Activated CD4-positive, alpha-beta memory T cell treated with anti-CD3 and anti-CD28 coated beads, Interleukin-2, amount 10 ng/mL, durations not matched to agents 7 days and 5 days (primary cell): ENCODE measurements around the gene RNU1-2. TPM values are rescaled to one million over a fixed set of nuclear protein-coding genes. Genes with fewer than 3 reads are reported as not detected.
"Not testable (repeated sequence)": the region's sequence is repeated elsewhere in the genome, so short reads cannot be mapped to it uniquely, and the experiment has no call there.

Source experiments
- CTCF ChIA-PET: fragments of 350-600 bp; sonication (Branson Sonifier 250); formaldehyde crosslinking; loops from one replicate; lab custom pipeline; 2021; ENCODE audit warnings: antibody characterized with exemption, inconsistent platforms; lab: Charles Lee
- POLR2A ChIA-PET: fragments of 350-600 bp; sonication (Branson Sonifier 250); formaldehyde crosslinking; loops from one replicate; lab custom pipeline; 2021; ENCODE audit warnings: antibody characterized with exemption; lab: Charles Lee
- DNase-seq: peaks from one replicate; pipeline ENCODE4 v3.0.0-alpha.2; 2020
- H3K27ac Mint-ChIP-seq: one replicate; pipeline ENCODE4 v1.8.0; 2021; ENCODE audit warnings: mild to moderate bottlenecking, mixed read lengths
- H3K27me3 Mint-ChIP-seq: one replicate; pipeline ENCODE4 v1.8.0; 2021; ENCODE audit warnings: mixed read lengths
- H3K36me3 Mint-ChIP-seq: one replicate; pipeline ENCODE4 v1.8.0; 2021; ENCODE audit warnings: low read depth, mixed read lengths
- H3K4me1 Mint-ChIP-seq: one replicate; pipeline ENCODE4 v1.8.0; 2021; ENCODE audit warnings: mixed read lengths
- H3K4me3 Mint-ChIP-seq: one replicate; pipeline ENCODE4 v1.8.0; 2021; ENCODE audit warnings: mild to moderate bottlenecking, mixed read lengths
- H3K9me3 Mint-ChIP-seq: one replicate; pipeline ENCODE4 v1.8.0; 2021; ENCODE audit warnings: mixed read lengths
- total RNA-seq, 2 experiments: library from RNA; stranded (reverse); gene quantifications; one replicate each; pipeline ENCODE4 v1.2.3, GENCODE V29; 2021

The RNU1-2 gene
- total RNA-seq, result 1,000 to 10,000 TPM; 1,570 to 1,691 TPM

DNA sequence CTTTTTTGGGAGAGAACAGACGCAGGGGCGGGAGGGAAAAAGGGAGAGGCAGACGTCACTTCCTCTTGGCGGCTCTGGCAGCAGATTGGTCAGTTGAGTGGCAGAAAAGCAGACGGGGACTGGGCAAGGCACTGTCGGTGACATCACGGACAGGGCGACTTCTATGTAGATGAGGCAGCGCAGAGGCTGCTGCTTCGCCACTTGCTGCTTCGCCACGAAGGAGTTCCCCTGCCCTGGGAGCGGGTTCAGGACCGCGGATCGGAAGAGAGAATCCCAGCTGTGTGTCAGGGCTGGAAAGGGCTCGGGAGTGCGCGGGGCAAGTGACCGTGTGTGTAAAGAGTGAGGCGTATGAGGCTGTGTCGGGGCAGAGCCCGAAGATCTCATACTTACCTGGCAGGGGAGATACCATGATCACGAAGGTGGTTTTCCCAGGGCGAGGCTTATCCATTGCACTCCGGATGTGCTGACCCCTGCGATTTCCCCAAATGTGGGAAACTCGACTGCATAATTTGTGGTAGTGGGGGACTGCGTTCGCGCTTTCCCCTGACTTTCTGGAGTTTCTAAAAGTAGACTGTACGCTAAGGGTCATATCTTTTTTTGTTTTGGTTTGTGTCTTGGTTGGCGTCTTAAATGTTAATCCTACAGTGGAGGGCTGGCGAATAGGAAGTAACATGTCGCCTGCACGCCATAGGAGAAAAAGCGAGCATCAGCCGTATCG is at the start of gene RNU1-2:
RNU1-2 (plus strand) TSS at position 383 of the 718 bp plus-strand sequence.
- CTCF ChIA-PET, result interaction anchor here (0.7 kb wide), 1 partner anchor 9 kb away, joined by 3 read pairs; no protein-coding TSS in a partner anchor
- H3K27ac Mint-ChIP-seq, result peak within 1 kb of the TSS; percentile 95
- peak within 1 kb of the TSS; percentile 62 for H3K4me3 Mint-ChIP-seq
- H3K4me1 Mint-ChIP-seq, result peaks cover 27% of the 10 kb centered on the region
- POLR2A ChIA-PET, result interaction anchor here (0.7 to 2.6 kb wide), 4 partner anchors 9 to 382 kb away, joined by 3 to 63 read pairs (median 7); no protein-coding TSS in a partner anchor
- not testable (repeated sequence) for H3K36me3 Mint-ChIP-seq, H3K9me3 Mint-ChIP-seq
- peak; percentile 83 for DNase-seq
- peaks cover 22% of the 10 kb centered on the region for H3K27me3 Mint-ChIP-seq

DNA sequence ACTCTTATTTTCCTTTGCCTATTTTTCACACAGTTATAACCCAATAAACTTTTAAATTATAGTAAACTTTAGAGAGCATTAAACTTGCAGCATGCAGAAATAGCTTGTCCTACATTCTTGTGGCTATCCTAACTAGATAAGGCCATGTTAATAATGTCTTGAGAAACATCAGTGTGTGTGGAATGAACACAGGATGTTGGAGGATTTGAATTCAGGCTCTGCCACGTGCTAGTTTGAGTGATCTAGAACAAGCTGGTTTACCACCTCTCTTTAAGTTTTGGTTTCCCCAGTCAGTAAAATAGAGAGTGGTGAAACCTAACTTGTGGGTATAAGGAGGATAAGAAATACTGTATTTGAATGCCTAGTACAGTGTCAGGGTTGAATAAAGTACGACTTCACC is 39.6 kb upstream of the RNU1-2 start:
- H3K36me3 Mint-ChIP-seq, POLR2A ChIA-PET, H3K4me3 Mint-ChIP-seq, H3K4me1 Mint-ChIP-seq, H3K9me3 Mint-ChIP-seq, H3K27me3 Mint-ChIP-seq, DNase-seq, CTCF ChIA-PET, H3K27ac Mint-ChIP-seq: not testable (repeated sequence)

DNA sequence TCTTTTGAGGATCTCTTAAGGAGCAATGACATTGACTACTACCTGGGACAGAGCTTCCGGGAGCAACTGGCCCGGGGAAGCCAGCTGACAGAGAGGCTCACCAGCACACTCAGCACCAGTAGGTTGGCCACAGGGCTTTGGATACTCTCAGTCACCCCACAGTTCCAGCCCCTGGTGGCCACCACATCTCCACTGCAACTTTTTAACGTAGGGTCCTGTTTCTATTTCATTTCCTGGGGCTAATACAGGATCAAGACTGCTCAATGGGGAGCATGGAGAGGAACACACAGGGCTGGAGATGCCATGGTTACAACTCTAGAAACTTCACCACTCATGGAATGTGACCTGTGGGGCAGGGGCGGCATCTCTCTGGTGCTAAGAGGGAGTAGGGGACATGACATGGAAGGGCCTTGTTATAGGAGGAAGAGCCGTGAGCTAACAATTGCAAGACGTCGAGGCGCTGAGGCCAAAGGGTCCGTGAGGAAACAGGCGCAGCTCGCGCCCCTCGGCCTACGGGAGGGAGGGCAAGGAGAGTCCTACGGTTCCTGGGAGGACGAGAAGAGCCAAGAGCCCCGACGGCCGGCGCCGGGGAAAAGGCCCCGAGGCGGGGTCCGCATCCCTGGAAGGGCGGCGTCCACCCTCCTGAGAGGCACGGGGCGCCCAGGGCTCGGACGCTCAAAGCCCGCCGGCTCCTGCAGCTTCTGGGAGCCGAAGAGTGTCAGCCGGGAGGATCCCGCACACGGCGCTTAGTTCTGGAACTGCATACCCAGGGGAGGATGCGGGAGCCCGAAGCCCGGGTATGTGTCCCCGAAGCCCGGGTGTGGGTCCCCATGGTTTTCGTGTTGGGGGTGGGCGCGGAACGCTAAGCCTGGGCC is 36.4 kb upstream of the RNU1-2 start:
- not testable (repeated sequence) for H3K4me1 Mint-ChIP-seq
- peaks cover 16% of the 10 kb centered on the region for H3K27me3 Mint-ChIP-seq

DNA sequence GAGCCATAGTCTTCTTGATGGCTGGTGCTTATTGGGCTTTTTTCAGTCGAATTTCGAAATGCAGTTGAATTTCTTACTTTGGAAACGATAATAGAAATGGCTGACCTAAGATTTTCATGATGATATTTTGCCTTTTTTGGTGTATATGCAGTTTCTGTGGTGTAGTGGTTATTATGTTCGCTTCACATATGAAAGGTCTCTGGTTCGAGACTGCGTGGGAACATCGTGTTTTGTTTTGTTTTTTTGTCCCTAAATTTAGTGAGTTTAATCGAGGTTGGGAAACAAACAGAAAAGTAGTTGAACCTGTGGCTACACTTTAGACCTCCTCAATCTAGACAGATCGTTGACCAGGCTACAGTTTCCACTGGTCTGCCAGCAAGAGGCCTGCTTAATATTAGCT is 35.7 kb upstream of the RNU1-2 start:
- CTCF ChIA-PET, DNase-seq, H3K4me3 Mint-ChIP-seq, H3K9me3 Mint-ChIP-seq, POLR2A ChIA-PET, H3K27ac Mint-ChIP-seq, H3K36me3 Mint-ChIP-seq, H3K4me1 Mint-ChIP-seq: not testable (repeated sequence)
- H3K27me3 Mint-ChIP-seq, result peaks cover 19% of the 10 kb centered on the region

More for the DNA sequence above, 36.4 kb upstream of the RNU1-2 start:
- H3K27ac Mint-ChIP-seq, H3K9me3 Mint-ChIP-seq, CTCF ChIA-PET, H3K4me3 Mint-ChIP-seq, DNase-seq, H3K36me3 Mint-ChIP-seq, POLR2A ChIA-PET: not testable (repeated sequence)

DNA sequence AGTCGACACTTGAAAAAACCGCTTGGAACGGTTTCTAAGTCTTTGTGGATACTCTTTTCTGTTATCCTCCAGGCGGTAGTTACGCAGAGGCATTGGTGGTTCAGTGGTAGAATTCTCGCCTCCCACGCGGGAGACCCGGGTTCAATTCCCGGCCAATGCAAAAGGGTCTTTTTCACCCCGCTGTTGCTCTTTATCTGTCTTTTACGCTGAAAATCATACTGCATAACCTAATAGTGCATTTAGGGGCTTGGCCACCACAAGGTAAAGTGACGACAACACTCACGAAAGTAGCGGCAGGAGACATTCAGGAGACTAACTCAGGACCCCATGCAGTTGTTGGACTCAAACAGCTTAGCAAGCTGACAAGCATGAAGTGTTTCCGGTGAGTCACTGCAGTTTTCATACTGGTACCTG is 33.9 kb upstream of the RNU1-2 start:
- H3K27ac Mint-ChIP-seq, CTCF ChIA-PET: not testable (repeated sequence)

DNA sequence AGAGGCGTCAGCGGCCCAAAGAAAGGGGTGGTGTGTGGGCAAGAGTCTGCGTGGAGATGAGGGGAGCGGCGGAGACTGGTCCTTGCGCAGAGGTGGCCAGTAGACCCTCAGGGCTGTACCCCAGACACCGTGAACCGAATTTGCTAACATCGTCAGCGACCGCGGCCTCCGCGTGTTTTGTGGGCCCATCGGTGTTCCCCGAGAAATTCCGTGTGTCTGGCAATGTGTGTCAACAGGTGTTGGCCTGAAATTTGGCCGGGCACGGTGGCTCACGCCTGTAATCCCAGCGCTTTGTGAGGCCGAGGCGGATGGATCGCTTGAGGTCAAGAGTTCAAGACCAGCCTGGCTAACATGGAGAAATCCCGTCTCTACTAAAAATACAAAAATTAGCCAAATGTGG is 33.4 kb upstream of the RNU1-2 start:
- CTCF ChIA-PET, H3K27ac Mint-ChIP-seq, DNase-seq, H3K36me3 Mint-ChIP-seq, H3K9me3 Mint-ChIP-seq, H3K4me3 Mint-ChIP-seq, POLR2A ChIA-PET, H3K4me1 Mint-ChIP-seq: not testable (repeated sequence)
- H3K27me3 Mint-ChIP-seq, result peaks cover 21% of the 10 kb centered on the region

More for the DNA sequence above, 33.9 kb upstream of the RNU1-2 start:
- POLR2A ChIA-PET, H3K4me1 Mint-ChIP-seq, H3K36me3 Mint-ChIP-seq, H3K4me3 Mint-ChIP-seq, H3K9me3 Mint-ChIP-seq, DNase-seq: not testable (repeated sequence)
- peaks cover 19% of the 10 kb centered on the region for H3K27me3 Mint-ChIP-seq

DNA sequence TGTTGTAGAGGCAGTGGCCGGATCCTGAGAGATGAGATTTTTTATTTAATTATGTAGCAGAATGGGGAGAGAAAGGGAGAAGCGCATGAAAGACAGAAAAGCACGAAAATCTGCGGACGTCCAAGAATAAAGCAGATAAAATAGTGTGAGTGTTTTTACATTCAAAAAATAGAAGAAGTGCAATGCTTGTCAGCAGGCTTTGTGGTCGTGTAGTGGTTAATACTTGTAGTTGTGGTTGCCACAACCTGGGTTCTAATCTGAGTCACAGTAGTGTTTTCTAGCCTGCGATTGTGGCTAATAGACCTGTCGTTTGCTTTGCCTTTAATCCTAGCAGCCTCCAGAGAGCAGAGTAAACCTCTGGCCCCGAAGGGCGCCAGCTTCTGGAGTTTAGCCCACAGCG is 32.8 kb upstream of the RNU1-2 start:
- H3K4me1 Mint-ChIP-seq, H3K9me3 Mint-ChIP-seq, H3K4me3 Mint-ChIP-seq, H3K36me3 Mint-ChIP-seq, H3K27ac Mint-ChIP-seq, POLR2A ChIA-PET, DNase-seq, CTCF ChIA-PET: not testable (repeated sequence)
- H3K27me3 Mint-ChIP-seq, result peaks cover 21% of the 10 kb centered on the region

DNA sequence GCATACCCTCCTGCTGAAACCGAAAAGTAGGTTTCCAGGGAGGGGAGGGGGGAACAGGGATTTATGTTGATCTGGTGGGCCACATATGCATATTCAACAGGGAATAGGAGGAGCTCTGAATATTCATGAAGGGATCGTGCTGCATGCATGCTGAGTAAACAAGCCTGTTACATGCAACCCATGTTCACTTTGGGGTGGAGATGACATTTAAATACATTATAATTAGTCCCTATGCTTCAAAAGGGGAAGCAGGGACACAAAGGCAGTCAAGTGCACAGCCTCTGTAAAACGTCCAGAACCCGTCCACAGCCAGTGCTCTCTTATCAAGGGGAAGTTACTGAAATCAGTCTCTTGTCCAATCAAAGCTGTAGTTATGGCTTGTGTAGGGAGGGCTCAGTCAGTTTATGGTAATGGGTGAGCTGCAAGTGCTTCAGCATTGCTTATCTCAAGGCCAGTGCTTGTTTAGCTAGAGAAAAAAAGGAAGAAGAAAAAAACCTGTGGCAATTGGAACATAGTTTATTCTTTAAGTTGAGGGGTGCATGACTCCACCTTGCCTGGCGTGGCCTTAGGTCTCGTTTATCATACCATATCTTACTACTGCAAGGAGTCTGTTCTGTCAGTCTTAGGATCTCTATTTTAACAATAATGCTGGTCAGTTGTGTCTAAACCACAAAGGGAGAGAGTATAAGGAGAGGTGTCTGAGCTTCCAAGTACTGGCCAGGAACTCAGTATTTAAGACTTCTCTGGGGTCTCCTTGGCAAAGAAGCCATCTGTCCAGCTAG is 28.7 kb upstream of the RNU1-2 start:
- H3K4me3 Mint-ChIP-seq, H3K4me1 Mint-ChIP-seq, H3K27ac Mint-ChIP-seq, H3K36me3 Mint-ChIP-seq, CTCF ChIA-PET, POLR2A ChIA-PET, DNase-seq, H3K9me3 Mint-ChIP-seq: not testable (repeated sequence)
- peaks cover 32% of the 10 kb centered on the region for H3K27me3 Mint-ChIP-seq

DNA sequence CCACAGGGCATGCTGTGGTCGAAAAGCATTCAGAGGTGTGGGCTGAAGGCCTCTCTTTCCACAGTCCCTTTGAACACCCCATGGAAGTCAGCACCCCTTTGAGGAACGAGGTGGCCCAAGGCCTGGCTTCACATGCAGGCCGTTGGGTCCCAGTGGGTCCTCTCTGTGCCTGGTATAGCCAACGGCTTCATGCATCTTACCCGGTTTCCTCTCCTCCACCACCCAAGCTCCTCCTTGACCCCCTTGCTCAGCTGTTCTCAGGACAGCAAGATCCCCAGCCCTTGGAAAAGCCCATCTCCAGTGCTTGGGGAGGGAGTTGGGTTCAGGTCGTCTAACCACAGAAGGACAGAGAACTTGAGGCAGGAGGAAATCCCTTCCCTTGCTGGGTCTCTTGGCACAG is 27.0 kb upstream of the RNU1-2 start:
- H3K9me3 Mint-ChIP-seq, DNase-seq, CTCF ChIA-PET, POLR2A ChIA-PET, H3K4me1 Mint-ChIP-seq, H3K27ac Mint-ChIP-seq, H3K36me3 Mint-ChIP-seq, H3K4me3 Mint-ChIP-seq: not testable (repeated sequence)
- H3K27me3 Mint-ChIP-seq, result peaks cover 39% of the 10 kb centered on the region

DNA sequence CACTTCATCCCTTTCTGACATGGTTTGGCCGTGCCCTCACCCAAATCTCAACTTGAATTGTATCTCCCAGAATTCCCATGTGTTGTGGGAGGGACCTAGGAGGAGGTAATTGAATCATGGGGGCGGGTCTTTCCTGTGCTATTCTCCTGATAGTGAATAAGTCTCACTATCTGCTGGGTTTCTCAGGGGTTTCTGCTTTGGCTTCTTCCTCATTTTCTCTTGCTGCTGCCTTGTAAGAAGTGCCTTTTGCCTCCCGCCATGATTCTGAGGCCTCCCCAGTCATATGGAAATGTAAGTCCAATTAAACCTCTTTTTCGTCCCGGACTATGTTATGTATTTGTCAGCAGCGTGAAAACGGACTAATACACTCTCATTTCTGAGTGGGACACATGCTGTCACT is 25.8 kb upstream of the RNU1-2 start:
- peaks cover 37% of the 10 kb centered on the region for H3K27me3 Mint-ChIP-seq
- DNase-seq, H3K36me3 Mint-ChIP-seq, H3K27ac Mint-ChIP-seq, H3K4me1 Mint-ChIP-seq, H3K9me3 Mint-ChIP-seq, H3K4me3 Mint-ChIP-seq, CTCF ChIA-PET, POLR2A ChIA-PET: not testable (repeated sequence)

DNA sequence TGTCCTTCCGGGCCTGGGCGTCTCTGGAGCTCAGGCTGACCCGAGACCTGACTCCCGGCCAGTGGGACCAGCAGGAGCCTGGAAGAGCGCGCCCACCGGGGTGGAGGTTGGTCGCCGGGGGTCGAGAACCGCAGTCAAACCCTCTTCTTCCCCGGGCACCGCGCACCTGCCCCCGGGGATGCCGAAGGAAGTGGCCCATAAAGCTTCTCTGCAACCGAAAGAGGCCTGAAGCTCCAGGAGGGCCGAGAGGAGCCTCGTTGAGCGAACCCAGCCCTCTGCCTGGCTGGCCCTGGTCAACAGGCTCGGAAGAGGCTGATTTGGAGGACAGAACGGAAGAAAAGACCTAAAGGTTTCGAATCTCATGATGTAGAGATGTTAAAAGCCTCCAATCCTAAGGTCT is 24.6 kb upstream of the RNU1-2 start:
- H3K9me3 Mint-ChIP-seq, H3K27ac Mint-ChIP-seq, H3K36me3 Mint-ChIP-seq, POLR2A ChIA-PET, H3K4me1 Mint-ChIP-seq, DNase-seq, H3K4me3 Mint-ChIP-seq, CTCF ChIA-PET: not testable (repeated sequence)
- H3K27me3 Mint-ChIP-seq, result peaks cover 46% of the 10 kb centered on the region

DNA sequence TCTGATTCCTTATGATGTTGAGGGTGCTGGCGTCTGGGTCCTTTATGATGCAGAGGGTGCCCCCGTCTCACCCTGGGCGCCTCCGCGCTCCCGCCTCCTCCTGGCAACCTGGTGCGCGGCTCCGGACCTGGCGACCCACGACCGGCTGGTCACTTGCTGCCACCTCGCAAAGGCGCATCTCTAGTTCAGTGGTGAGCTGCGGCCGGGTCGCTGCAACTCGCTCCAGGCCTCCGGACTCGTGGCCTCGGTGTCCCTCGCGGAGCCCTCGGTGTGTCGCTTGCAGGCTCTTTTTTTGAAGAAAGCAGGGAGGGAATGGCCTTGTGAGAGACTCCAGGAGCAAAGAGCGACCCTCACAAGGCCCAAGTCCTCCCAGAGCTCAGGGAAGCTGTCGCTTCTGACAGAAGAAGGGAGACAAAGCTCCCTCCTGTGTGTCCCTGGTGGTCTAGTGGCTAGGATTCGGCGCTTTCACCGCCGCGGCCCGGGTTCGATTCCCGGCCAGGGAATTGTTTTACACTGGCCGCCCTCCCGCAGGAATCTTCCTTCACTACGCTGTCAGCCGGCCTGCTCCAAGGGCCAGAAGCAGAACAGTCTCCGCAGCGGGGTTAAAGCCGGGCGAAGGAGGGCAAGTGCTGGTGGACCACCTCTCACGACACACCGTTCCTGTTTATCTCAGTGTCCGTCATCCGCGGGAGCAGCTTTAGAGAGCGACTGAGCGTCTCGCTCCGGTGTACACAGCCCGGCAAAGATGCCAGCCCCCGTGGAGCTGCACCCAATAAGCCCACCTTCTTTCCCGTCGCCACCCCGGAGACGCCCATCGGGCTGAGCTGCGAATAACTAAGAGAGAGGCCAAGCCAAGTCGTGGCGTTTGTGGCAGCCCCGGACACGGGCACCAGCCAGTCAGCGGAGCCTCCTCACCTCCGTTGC is 23.4 kb upstream of the RNU1-2 start:
- H3K36me3 Mint-ChIP-seq, CTCF ChIA-PET, H3K27ac Mint-ChIP-seq, H3K4me1 Mint-ChIP-seq, H3K4me3 Mint-ChIP-seq, POLR2A ChIA-PET, H3K9me3 Mint-ChIP-seq, DNase-seq: not testable (repeated sequence)
- H3K27me3 Mint-ChIP-seq, result peaks cover 50% of the 10 kb centered on the region
